ENCODE measurements around the gene COX17.

COX17 gene

DNA sequence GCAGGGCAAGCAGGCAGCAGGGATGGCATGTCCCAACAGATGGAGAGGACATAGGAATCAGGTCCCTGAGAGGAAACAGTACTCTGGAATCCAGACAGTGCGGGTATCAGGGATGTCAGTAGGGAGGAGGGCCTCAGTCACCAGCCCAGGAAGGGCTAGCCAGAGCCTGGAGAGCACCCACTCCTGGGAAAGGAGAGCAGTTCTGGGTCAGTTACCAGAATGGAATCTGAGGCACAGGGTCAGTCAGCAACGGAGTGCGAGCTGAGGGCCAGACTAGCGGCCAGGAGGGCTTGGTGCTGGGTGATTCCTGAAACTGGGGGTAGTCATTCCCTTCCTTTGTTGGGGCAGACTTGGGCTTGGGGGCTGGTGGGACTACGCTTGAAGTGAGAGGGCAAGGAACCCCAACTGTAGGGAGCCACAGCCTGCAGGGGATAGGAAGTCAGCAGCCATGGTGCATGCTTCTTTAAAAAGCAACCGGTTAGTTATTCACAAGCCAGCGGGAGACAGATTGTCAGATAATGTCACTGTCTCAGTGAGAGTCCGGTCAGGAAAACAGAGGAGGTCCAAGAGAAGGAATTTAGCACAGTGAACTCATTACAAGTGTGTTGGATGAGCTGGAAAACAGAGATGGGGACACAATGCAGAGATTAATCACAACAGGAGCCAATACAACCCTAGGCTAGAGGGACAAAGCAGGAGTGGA lies 51.6 kb downstream of the COX17 start:
- ATAC-seq (no peak), DNase-seq (no peak)
- Mint-ChIP-seq H3K4me1 (peaks cover 27% of the 10 kb centered on the region), H3K27ac (no peak overlapping the region), H3K4me3 (no peak overlapping the region), H3K9me3 (no peaks in the 10 kb centered on the region), H3K27me3 (peaks cover 54% of the 10 kb centered on the region)

- Mint-ChIP-seq H3K27me3 (peaks cover 46% of the 10 kb centered on the region), H3K9me3 (no peaks in the 10 kb centered on the region), H3K27ac (peak overlapping the region in 1 of 2 donors; percentile 51), H3K4me1 (peaks cover 23% of the 10 kb centered on the region), H3K4me3 (no peak overlapping the region)
- no peak for ATAC-seq
- DNase-seq = no peak
Measured at GRCh38 chr3:119624002-119624720, 53.0 kb downstream of the COX17 start.

- Mint-ChIP-seq H3K4me3 (no peak overlapping the region), H3K27ac (no peak overlapping the region), H3K4me1 (no peaks in the 10 kb centered on the region), H3K9me3 (no peaks in the 10 kb centered on the region), H3K27me3 (peaks cover 38% of the 10 kb centered on the region)
- ATAC-seq (no peak), DNase-seq (no peak)
Measured at GRCh38 chr3:119620899-119621298, 56.3 kb downstream of the COX17 start.

All from stimulated activated naive CD8-positive, alpha-beta T cell treated with anti-CD3 and anti-CD28 coated beads, Interleukin-15, amount 100 ng/mL, for 72 hours (primary cell).